Measurements from ENCODE around the gene KLHL5.

Gene KLHL5

GRCh38 chr4:39036172-39036571, 25.9 kb upstream of the KLHL5 start:
- H3K27ac Mint-ChIP-seq, result peak overlapping the region; percentile 14
- no peaks in the 10 kb centered on the region for H3K36me3 Mint-ChIP-seq
- H3K4me1 Mint-ChIP-seq, result peaks cover 44% of the 10 kb centered on the region
- H3K27me3 Mint-ChIP-seq, result no peaks in the 10 kb centered on the region
- no peaks in the 10 kb centered on the region for H3K9me3 Mint-ChIP-seq
- H3K4me3 Mint-ChIP-seq, result no peak overlapping the region

- Mint-ChIP-seq H3K27me3 (no peaks in the 10 kb centered on the region), H3K36me3 (no peaks in the 10 kb centered on the region), H3K27ac (no peak overlapping the region), H3K4me3 (no peak overlapping the region), H3K9me3 (no peaks in the 10 kb centered on the region), H3K4me1 (peaks cover 42% of the 10 kb centered on the region)
These were observed 24.6 kb upstream of the KLHL5 start for GRCh38 chr4:39037491-39037825.

GRCh38 chr4:39037941-39038340, 24.1 kb upstream of the KLHL5 start:
- H3K36me3 Mint-ChIP-seq, result no peaks in the 10 kb centered on the region
- H3K27me3 Mint-ChIP-seq, result no peaks in the 10 kb centered on the region
- peaks cover 39% of the 10 kb centered on the region for H3K4me1 Mint-ChIP-seq
- H3K4me3 Mint-ChIP-seq, result no peak overlapping the region
- H3K27ac Mint-ChIP-seq, result no peak overlapping the region
- H3K9me3 Mint-ChIP-seq, result no peaks in the 10 kb centered on the region

GRCh38 chr4:39039108-39039507, 22.9 kb upstream of the KLHL5 start:
- H3K27me3 Mint-ChIP-seq, result no peaks in the 10 kb centered on the region
- no peaks in the 10 kb centered on the region for H3K36me3 Mint-ChIP-seq
- H3K9me3 Mint-ChIP-seq, result no peaks in the 10 kb centered on the region
- H3K27ac Mint-ChIP-seq, result no peak overlapping the region
- H3K4me1 Mint-ChIP-seq, result peaks cover 37% of the 10 kb centered on the region
- H3K4me3 Mint-ChIP-seq, result no peak overlapping the region

- Mint-ChIP-seq H3K4me1 (peaks cover 40% of the 10 kb centered on the region), H3K27me3 (no peaks in the 10 kb centered on the region), H3K36me3 (no peaks in the 10 kb centered on the region), H3K9me3 (no peaks in the 10 kb centered on the region), H3K4me3 (no peak overlapping the region), H3K27ac (peak overlapping the region; percentile 3)
These were observed 19.7 kb upstream of the KLHL5 start for GRCh38 chr4:39042366-39042765.

GRCh38 chr4:39043058-39043860, 18.8 kb upstream of the KLHL5 start:
- Mint-ChIP-seq H3K36me3 (no peaks in the 10 kb centered on the region), H3K4me3 (peak overlapping the region; percentile 90), H3K27ac (peak overlapping the region; percentile 43), H3K27me3 (no peaks in the 10 kb centered on the region), H3K4me1 (peaks cover 41% of the 10 kb centered on the region), H3K9me3 (no peaks in the 10 kb centered on the region)

- Mint-ChIP-seq H3K4me3 (peak overlapping the region; percentile 90), H3K36me3 (no peaks in the 10 kb centered on the region), H3K27ac (peak overlapping the region; percentile 91), H3K4me1 (peaks cover 47% of the 10 kb centered on the region), H3K9me3 (no peaks in the 10 kb centered on the region), H3K27me3 (no peaks in the 10 kb centered on the region)
These were observed 18.1 kb upstream of the KLHL5 start for GRCh38 chr4:39043861-39044363.

- no peaks in the 10 kb centered on the region for H3K36me3 Mint-ChIP-seq
- H3K27ac Mint-ChIP-seq, result peak overlapping the region; percentile 91
- H3K4me1 Mint-ChIP-seq, result peaks cover 48% of the 10 kb centered on the region
- H3K4me3 Mint-ChIP-seq, result peak overlapping the region; percentile 90
- no peaks in the 10 kb centered on the region for H3K27me3 Mint-ChIP-seq
- no peaks in the 10 kb centered on the region for H3K9me3 Mint-ChIP-seq
These were observed 17.6 kb upstream of the KLHL5 start for GRCh38 chr4:39044364-39044955.

GRCh38 chr4:39044956-39045826, 16.8 kb upstream of the KLHL5 start:
- Mint-ChIP-seq H3K9me3 (no peaks in the 10 kb centered on the region), H3K4me1 (peaks cover 49% of the 10 kb centered on the region), H3K27me3 (no peaks in the 10 kb centered on the region), H3K36me3 (no peaks in the 10 kb centered on the region), H3K27ac (peak overlapping the region; percentile 95), H3K4me3 (peak overlapping the region; percentile 91)

- Mint-ChIP-seq H3K27me3 (no peaks in the 10 kb centered on the region), H3K9me3 (no peaks in the 10 kb centered on the region), H3K4me3 (peak overlapping the region; percentile 91), H3K27ac (peak overlapping the region; percentile 95), H3K4me1 (peaks cover 56% of the 10 kb centered on the region), H3K36me3 (no peaks in the 10 kb centered on the region)
These were observed 16.2 kb upstream of the KLHL5 start for GRCh38 chr4:39045827-39046221.

GRCh38 chr4:39046249-39046648, 15.8 kb upstream of the KLHL5 start:
- H3K4me1 Mint-ChIP-seq, result peaks cover 60% of the 10 kb centered on the region
- peak overlapping the region; percentile 95 for H3K27ac Mint-ChIP-seq
- no peaks in the 10 kb centered on the region for H3K9me3 Mint-ChIP-seq
- no peaks in the 10 kb centered on the region for H3K36me3 Mint-ChIP-seq
- H3K4me3 Mint-ChIP-seq, result peak overlapping the region; percentile 91
- H3K27me3 Mint-ChIP-seq, result no peaks in the 10 kb centered on the region

GRCh38 chr4:39047681-39048080, 14.4 kb upstream of the KLHL5 start:
- H3K4me3 Mint-ChIP-seq, result peak overlapping the region; percentile 19
- H3K4me1 Mint-ChIP-seq, result peaks cover 67% of the 10 kb centered on the region
- H3K27me3 Mint-ChIP-seq, result no peaks in the 10 kb centered on the region
- no peaks in the 10 kb centered on the region for H3K9me3 Mint-ChIP-seq
- H3K36me3 Mint-ChIP-seq, result no peaks in the 10 kb centered on the region
- peak overlapping the region; percentile 39 for H3K27ac Mint-ChIP-seq

- Mint-ChIP-seq H3K4me1 (peaks cover 69% of the 10 kb centered on the region), H3K27ac (no peak overlapping the region), H3K27me3 (no peaks in the 10 kb centered on the region), H3K4me3 (peak overlapping the region; percentile 19), H3K36me3 (no peaks in the 10 kb centered on the region), H3K9me3 (no peaks in the 10 kb centered on the region)
These were observed 13.7 kb upstream of the KLHL5 start for GRCh38 chr4:39048311-39048710.

GRCh38 chr4:39050590-39050989, 11.4 kb upstream of the KLHL5 start:
- H3K36me3 Mint-ChIP-seq, result no peaks in the 10 kb centered on the region
- peak overlapping the region; percentile 75 for H3K27ac Mint-ChIP-seq
- H3K4me1 Mint-ChIP-seq, result peaks cover 77% of the 10 kb centered on the region
- H3K27me3 Mint-ChIP-seq, result no peaks in the 10 kb centered on the region
- H3K4me3 Mint-ChIP-seq, result no peak overlapping the region
- H3K9me3 Mint-ChIP-seq, result no peaks in the 10 kb centered on the region

- Mint-ChIP-seq H3K4me3 (no peak overlapping the region), H3K27ac (no peak overlapping the region), H3K4me1 (peaks cover 69% of the 10 kb centered on the region), H3K27me3 (no peaks in the 10 kb centered on the region), H3K9me3 (no peaks in the 10 kb centered on the region), H3K36me3 (no peaks in the 10 kb centered on the region)
These were observed 10.5 kb upstream of the KLHL5 start for GRCh38 chr4:39051492-39051891.

GRCh38 chr4:39053983-39054382, 8.0 kb upstream of the KLHL5 start:
- H3K27me3 Mint-ChIP-seq, result no peaks in the 10 kb centered on the region
- H3K9me3 Mint-ChIP-seq, result no peaks in the 10 kb centered on the region
- peaks cover 49% of the 10 kb centered on the region for H3K4me1 Mint-ChIP-seq
- H3K36me3 Mint-ChIP-seq, result no peaks in the 10 kb centered on the region
- H3K27ac Mint-ChIP-seq, result no peak overlapping the region
- no peak overlapping the region for H3K4me3 Mint-ChIP-seq

Measured in activated naive CD4-positive, alpha-beta T cell treated with anti-CD3 and anti-CD28 coated beads, Interleukin-2, amount 50 U/mL, for 24 hours (primary cell).